Breast epithelium (tissue), 4 donors: Measurements from ENCODE around the gene TENM3. TPM values are rescaled to one million over a fixed set of nuclear protein-coding genes. Genes with fewer than 3 reads are reported as not detected.

Experiments
- DNase-seq, 2 donors: peaks; one replicate each; pipeline ENCODE4 v3.0.0-alpha.2; 2019; ENCODE audit warnings: low spot score in 2 of 2
- H3K27ac ChIP-seq, 2 donors: fragments of 200-600 bp; sonication (generic) in 1 of 2; one replicate each; pipeline ENCODE4 v1.5.1; 2016 to 2019; ENCODE audit warnings: mild to moderate bottlenecking in 1 of 2
- H3K27me3 ChIP-seq, 2 donors: fragments of 200-600 bp; sonication (generic) in 1 of 2; one replicate each; pipeline versions ENCODE4 v1.5.1 to v1.6.0; 2017 to 2019; ENCODE audit warnings: control low read depth in 1 of 2, mild to moderate bottlenecking in 1 of 2
- H3K36me3 ChIP-seq: fragments of 200-600 bp; one replicate; pipeline ENCODE4 v1.5.1; 2019
- H3K4me1 ChIP-seq, 2 donors: fragments of 200-600 bp; sonication (generic); one replicate each; pipeline ENCODE4 v1.5.1; 2016 to 2019; ENCODE audit warnings: control low read depth in 1 of 2
- H3K4me3 ChIP-seq, 3 donors: fragments of 200-600 bp; sonication (generic); 1 replicate in 2 of 3; 2 replicates in 1 of 3; pipeline ENCODE4 v1.5.1; 2016 to 2019; ENCODE audit warnings: mild to moderate bottlenecking in 3 of 3, moderate library complexity in 2 of 3
- H3K9me3 ChIP-seq, 2 donors: fragments of 200-600 bp; sonication (generic) in 1 of 2; one replicate each; pipeline ENCODE4 v1.5.1; 2016 to 2019; ENCODE audit warnings: control low read depth in 1 of 2
- POLR2A ChIP-seq: fragments of 450-650 bp; IDR thresholded peaks from one replicate; pipeline ENCODE4 v1.6.1; 2016; ENCODE audit warnings: antibody characterized with exemption, mild to moderate bottlenecking, moderate library complexity
- POLR2AphosphoS5 ChIP-seq, 3 donors: sonication (generic); formaldehyde crosslinking; IDR thresholded peaks; one replicate each; pipeline ENCODE4 v1.6.1; 2017; ENCODE audit warnings: antibody characterized with exemption in 3 of 3
- intact Hi-C: fragments of 100-400 bp; cut with DNase I; formaldehyde crosslinking; loops from one replicate; pipeline ENCODE4 v1.15.1; 2023; ENCODE audit warnings: low total_unique reads
- total RNA-seq, 3 donors: library from RNA; depleted of rRNA; stranded (reverse); fragments of >200 nt; gene quantifications; one replicate each; pipeline ENCODE4 v1.1.0, GENCODE V29; 2016
- TF ChIP-seq, protein P1 (sequence below), 3 donors: fragments of 450-650 bp; IDR thresholded peaks; one replicate each; pipeline ENCODE4 v1.5.1; 2016 to 2017; ENCODE audit warnings: antibody characterized with exemption in 3 of 3, mild to moderate bottlenecking in 3 of 3, moderate library complexity in 3 of 3

TENM3 gene
- total RNA-seq, 3 donors from 2014 or later = 4.6 to 30.6 (median 8.8) TPM

DNA sequence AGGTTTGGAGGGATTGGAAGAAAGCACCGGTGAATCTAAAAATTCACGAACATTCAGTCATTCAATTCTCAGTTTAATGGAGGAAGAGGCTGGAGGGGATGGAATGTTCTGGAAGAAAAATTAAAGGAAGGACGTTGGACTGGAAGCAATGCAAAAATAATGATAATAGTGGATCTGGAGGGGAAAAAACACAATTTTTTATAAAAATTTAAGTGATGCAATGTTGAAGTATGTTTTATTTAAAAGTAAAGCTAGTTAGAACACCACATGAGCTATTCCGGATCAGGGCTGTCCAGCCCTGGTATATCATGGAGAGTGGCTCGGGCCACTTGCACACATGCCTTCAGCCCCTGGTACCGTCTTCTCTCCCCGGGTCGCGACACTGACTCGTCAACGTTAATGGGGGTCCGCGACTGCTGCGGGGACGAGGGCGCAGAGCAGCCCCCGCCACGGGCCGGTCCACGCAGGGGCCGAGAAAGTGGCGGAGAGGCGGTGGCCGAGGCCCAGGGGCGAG lies 204.6 kb downstream of the TENM3 start:
- TF ChIP-seq POLR2AphosphoS5 (IDR thresholded peaks at IDR 0.05) (no peak), POLR2A (no peak)
- TF ChIP-seq, protein P1, sequence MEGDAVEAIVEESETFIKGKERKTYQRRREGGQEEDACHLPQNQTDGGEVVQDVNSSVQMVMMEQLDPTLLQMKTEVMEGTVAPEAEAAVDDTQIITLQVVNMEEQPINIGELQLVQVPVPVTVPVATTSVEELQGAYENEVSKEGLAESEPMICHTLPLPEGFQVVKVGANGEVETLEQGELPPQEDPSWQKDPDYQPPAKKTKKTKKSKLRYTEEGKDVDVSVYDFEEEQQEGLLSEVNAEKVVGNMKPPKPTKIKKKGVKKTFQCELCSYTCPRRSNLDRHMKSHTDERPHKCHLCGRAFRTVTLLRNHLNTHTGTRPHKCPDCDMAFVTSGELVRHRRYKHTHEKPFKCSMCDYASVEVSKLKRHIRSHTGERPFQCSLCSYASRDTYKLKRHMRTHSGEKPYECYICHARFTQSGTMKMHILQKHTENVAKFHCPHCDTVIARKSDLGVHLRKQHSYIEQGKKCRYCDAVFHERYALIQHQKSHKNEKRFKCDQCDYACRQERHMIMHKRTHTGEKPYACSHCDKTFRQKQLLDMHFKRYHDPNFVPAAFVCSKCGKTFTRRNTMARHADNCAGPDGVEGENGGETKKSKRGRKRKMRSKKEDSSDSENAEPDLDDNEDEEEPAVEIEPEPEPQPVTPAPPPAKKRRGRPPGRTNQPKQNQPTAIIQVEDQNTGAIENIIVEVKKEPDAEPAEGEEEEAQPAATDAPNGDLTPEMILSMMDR (IDR thresholded peaks at IDR 0.05) = no peak
- Histone ChIP-seq H3K4me1 (no peaks in the 10 kb centered on the region), H3K27me3 (peaks cover 0 to 29% of the 10 kb centered on the region in 2 donors), H3K4me3 (peak overlapping the region; percentile 56 to 91 (median 70)), H3K36me3 (no peaks in the 10 kb centered on the region), H3K27ac (peak overlapping the region; percentile 69 to 72), H3K9me3 (no peaks in the 10 kb centered on the region)
- no peak for DNase-seq
- intact Hi-C loops = no loop called here

DNA sequence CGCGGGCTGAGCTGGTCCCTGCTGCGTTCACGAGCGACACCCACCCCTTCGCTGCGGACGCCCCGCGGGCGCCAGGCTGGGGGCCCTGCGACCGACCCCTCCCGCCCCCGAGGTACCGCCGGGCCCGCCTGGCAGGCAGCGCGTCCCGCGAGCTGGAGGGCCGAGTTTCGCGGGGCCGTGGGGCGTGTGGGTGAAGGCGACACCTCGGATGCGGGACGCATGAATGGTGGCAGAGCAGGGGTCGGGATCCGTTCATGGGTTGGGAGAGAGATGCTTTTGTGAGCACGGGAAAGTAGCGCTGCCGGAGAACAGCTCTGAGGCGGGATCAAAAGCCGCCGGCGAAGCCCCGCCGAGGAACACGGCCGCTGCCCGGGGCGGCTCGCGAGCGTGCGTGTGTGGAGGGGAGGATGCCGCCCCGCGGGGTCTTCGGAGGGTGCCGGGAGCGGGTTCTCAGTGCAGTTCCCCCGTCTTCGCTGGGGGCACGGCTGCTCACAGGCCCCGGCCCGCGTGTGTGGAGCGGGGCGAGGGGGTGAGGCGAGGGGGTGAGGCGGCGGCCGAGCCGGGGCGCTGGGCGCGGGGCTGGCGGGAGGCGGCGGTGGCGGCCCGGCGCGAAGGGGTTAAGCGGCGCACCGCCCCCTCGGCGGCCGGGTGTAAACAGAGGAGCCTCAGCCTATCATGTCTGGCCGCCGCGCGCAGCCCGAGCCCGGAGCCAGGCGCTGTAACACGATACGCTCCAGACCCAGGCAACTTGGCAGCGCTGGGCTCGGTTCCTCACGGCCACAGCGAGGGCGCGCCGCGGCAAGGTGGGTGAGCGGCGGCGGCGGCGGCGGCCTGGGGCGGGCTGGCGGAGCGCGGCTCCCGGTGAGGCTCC lies 205.3 kb downstream of the TENM3 start:
- TF ChIP-seq POLR2AphosphoS5 (IDR thresholded peaks at IDR 0.05) (no peak), POLR2A (no peak)
- TF ChIP-seq, protein P1 (IDR thresholded peaks at IDR 0.05) = no peak
- no peaks in the 10 kb centered on the region for H3K4me1 ChIP-seq
- no peaks in the 10 kb centered on the region for H3K9me3 ChIP-seq
- DNase-seq = peak; percentile 83 to 87
- H3K4me3 ChIP-seq = peak overlapping the region; percentile 56 to 91 (median 70)
- intact Hi-C loops = no loop called here
- peak overlapping the region; percentile 69 to 72 for H3K27ac ChIP-seq
- peaks cover 0 to 31% of the 10 kb centered on the region in 2 donors for H3K27me3 ChIP-seq
- no peaks in the 10 kb centered on the region for H3K36me3 ChIP-seq

DNA sequence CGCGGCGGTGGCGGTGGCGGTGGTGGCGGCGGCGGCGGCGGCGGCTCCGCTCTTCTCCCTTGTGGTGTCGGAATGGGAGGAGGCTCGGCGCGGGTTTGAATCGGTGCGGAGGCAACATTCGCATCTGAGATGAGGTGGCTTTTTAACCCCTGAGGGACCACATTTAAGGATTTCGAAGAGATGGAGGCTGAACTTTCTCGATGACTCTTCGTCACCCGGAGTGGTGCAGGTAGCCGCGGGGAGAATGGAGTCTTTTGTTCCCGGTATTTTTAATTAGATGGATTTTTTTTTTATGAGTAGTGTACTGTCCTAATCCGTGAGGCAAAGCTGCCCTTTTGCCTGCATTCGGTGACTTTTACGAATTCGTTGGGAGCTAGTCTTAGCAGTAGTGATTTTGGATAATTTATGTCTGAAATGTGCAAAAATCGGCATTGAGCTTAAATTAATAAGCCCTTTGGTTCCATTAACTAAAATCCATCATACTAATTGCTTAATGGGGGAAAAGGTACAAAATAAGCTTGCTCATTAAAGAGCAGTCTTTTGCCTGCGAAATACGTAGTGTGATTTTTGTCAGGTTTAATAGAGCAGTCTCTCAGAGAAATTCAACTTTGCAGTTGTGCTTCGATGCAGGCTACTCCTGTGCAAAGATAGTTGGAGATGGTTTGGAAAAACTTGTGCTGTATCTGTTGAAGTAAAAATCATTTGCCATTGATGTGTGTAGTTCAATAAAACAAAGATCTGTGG lies 206.2 kb downstream of the TENM3 start:
- TF ChIP-seq, protein P1 (IDR thresholded peaks at IDR 0.05) = no peak
- TF ChIP-seq POLR2AphosphoS5 (IDR thresholded peaks at IDR 0.05) (no peak), POLR2A (no peak)
- no peaks in the 10 kb centered on the region for H3K36me3 ChIP-seq
- H3K4me1 ChIP-seq = no peaks in the 10 kb centered on the region
- peak overlapping the region; percentile 40 to 72 for H3K27ac ChIP-seq
- no peak for DNase-seq
- no peaks in the 10 kb centered on the region for H3K9me3 ChIP-seq
- intact Hi-C loops = no loop called here
- peaks cover 0 to 31% of the 10 kb centered on the region in 2 donors for H3K27me3 ChIP-seq
- peak overlapping the region; percentile 56 to 91 (median 70) for H3K4me3 ChIP-seq

DNA sequence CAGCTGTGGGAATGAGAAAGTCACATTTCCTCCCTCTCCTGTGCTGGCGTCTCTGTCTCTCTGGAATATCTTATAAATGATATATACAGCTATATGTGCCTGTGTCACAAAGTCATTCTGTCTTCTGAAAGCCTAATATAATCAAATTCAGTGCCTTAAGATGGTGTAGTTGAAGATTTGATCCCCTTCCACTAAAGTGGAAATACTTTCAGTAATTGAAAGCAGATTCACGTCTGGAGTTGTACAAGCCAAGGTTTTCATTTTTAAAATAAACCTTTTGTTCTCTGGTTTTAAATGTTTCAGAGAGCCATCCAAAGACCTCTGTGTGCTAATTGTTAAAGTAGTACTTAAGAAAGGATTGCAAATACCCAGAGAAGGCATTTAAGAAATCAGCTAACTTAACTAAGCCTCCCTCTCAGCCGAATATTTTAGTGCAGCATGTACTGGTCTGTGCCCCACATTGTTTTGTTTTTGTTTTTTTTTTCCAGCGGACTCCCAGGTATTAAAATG lies 206.8 kb downstream of the TENM3 start:
- no peaks in the 10 kb centered on the region for H3K36me3 ChIP-seq
- intact Hi-C loops = no loop called here
- H3K27ac ChIP-seq = no peak overlapping the region
- TF ChIP-seq POLR2AphosphoS5 (IDR thresholded peaks at IDR 0.05) (no peak), POLR2A (no peak)
- TF ChIP-seq, protein P1 (IDR thresholded peaks at IDR 0.05) = no peak
- peaks cover 0 to 31% of the 10 kb centered on the region in 2 donors for H3K27me3 ChIP-seq
- H3K4me1 ChIP-seq = no peaks in the 10 kb centered on the region
- peak overlapping the region; percentile 56 to 91 (median 70) for H3K4me3 ChIP-seq
- no peak for DNase-seq
- H3K9me3 ChIP-seq = no peaks in the 10 kb centered on the region
